Caco-2 (cell line): ENCODE measurements around the gene RBKS. TPM values are rescaled to one million over a fixed set of nuclear protein-coding genes. Genes with fewer than 3 reads are reported as not detected.
"Not testable (repeated sequence)": the region's sequence is repeated elsewhere in the genome, so short reads cannot be mapped to it uniquely, and the experiment has no call there.

ENCODE experiments used
- BruUV-seq: library from RNA; stranded (reverse); fragments of 400-500 nt; replicated peaks from 2 replicates; lab custom pipeline; 2021; lab: Mats Ljungman, UMichigan
- CTCF ChIA-PET: fragments of 300-600 bp; sonication (Branson Sonifier 250); formaldehyde crosslinking; loops from one replicate; lab custom pipeline; 2022; ENCODE audit warnings: antibody characterized with exemption; lab: Charles Lee
- POLR2A ChIA-PET: fragments of 300-600 bp; sonication (Branson Sonifier 250); formaldehyde crosslinking; loops from one replicate; lab custom pipeline; 2022; ENCODE audit warnings: antibody characterized with exemption; lab: Charles Lee
- DNase-seq, 2 experiments: peaks; one replicate each; pipeline versions ENCODE4 v3.0.0 to v3.0.0-alpha.2; 2020 to 2022
- H3K27me3 ChIP-seq: replicated peaks from 2 replicates; pipeline ENCODE4 v1.6.0; 2011; ENCODE audit warnings: low read length; ENCODE audit not compliant: control insufficient read depth, insufficient read depth
- H3K36me3 ChIP-seq: 2 replicates; pipeline ENCODE4 v1.5.1; 2011; ENCODE audit warnings: low read length; ENCODE audit not compliant: control insufficient read depth, insufficient read depth
- H3K4me1 ChIP-seq: fragments of 250-450 bp; sonication (Bioruptor Pico); 2 replicates; pipeline ENCODE4 v1.5.1; 2020; ENCODE audit warnings: mild to moderate bottlenecking
- H3K4me3 ChIP-seq: 2 replicates; pipeline ENCODE4 v1.5.1; 2011; ENCODE audit warnings: low read depth, mild to moderate bottlenecking, control low read depth, low read length
- H3K9me3 ChIP-seq: fragments of 250-450 bp; sonication (Bioruptor Pico); 2 replicates; pipeline ENCODE4 v1.5.1; 2020; ENCODE audit warnings: mild to moderate bottlenecking, moderate library complexity
- H3K27ac Mint-ChIP-seq: one replicate; pipeline ENCODE4 v1.8.0; 2022; ENCODE audit warnings: mixed read lengths; ENCODE audit not compliant: unreplicated experiment
- H3K27me3 Mint-ChIP-seq: one replicate; pipeline ENCODE4 v1.8.0; 2022; ENCODE audit warnings: mixed read lengths; ENCODE audit not compliant: insufficient read depth, unreplicated experiment
- H3K36me3 Mint-ChIP-seq: one replicate; pipeline ENCODE4 v1.8.0; 2022; ENCODE audit warnings: mild to moderate bottlenecking, mixed read lengths; ENCODE audit not compliant: insufficient read depth, unreplicated experiment
- H3K4me1 Mint-ChIP-seq: one replicate; pipeline ENCODE4 v1.8.0; 2022; ENCODE audit warnings: low read depth, mixed read lengths; ENCODE audit not compliant: unreplicated experiment
- H3K4me3 Mint-ChIP-seq: one replicate; pipeline ENCODE4 v1.8.0; 2022; ENCODE audit warnings: mild to moderate bottlenecking, moderate library complexity, mixed read lengths; ENCODE audit not compliant: unreplicated experiment
- H3K9me3 Mint-ChIP-seq: one replicate; pipeline ENCODE4 v1.8.0; 2022; ENCODE audit warnings: mixed read lengths; ENCODE audit not compliant: unreplicated experiment
- intact Hi-C: fragments of 100-400 bp; cut with micrococcal nuclease; formaldehyde crosslinking; loops from one replicate; pipeline ENCODE4 v1.10.0; 2022; ENCODE audit not compliant: unreplicated experiment
- total RNA-seq: library from RNA; stranded (reverse); gene quantifications from 2 replicates; pipeline ENCODE4 v1.2.3, GENCODE V29; 2022
- TF ChIP-seq, protein P1 (sequence below), 2 experiments: fragments of 200-600 bp in 1 of 2; IDR thresholded peaks; 1 replicate in 1 of 2; 2 replicates in 1 of 2; pipeline versions ENCODE4 v1.5.1 to v1.8.0; 2011 to 2022; ENCODE audit warnings: antibody characterized with exemption in 1 of 2, control low read depth in 1 of 2, inconsistent platforms in 1 of 2, low read depth in 1 of 2, low read length in 1 of 2, mild to moderate bottlenecking in 1 of 2, moderate library complexity in 1 of 2; ENCODE audit not compliant: insufficient read depth in 1 of 2, severe bottlenecking in 1 of 2, unreplicated experiment in 1 of 2

Gene RBKS
- total RNA-seq, 1 experiment from 2014 or later, result 7.4 TPM

DNA sequence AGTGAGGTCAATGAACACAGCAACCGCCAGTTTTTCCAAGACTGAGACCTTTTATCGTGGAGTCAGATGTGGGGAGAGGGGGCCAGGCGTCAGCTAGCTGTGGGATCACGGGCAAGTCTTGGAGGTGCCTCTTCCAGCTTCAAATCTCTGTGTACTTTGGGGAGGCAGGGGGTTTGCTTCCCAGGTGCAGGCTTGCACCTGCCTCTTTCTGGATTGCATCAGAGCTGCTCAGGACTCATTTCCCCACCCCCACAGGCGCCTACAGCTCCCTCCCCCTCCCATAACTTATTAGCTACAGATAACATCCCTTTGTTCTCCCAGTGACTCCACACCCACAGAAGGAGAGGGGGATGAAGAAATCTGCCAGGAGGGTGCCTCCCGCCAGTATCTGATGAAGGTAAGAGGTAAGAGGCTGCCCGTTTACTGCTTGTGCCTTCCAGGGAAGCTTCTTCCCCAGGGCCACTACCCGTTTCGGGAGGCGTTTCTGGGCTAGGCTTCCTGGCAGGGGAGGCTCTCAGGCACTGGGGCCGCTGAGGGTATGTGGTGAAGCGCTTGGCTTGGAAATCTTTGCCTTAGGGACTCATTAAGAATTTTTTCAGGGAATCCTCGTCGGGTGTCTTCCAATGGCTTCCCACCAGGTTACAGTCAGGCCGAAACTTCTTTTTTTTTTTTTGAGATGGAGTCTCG, 137.5 kb downstream of the RBKS start:
- peaks cover 63% of the 10 kb centered on the region for H3K36me3 Mint-ChIP-seq
- ChIA-PET CTCF (interaction anchor here (0.6 to 3.7 kb wide), 19 partner anchors 14 to 891 kb away, joined by 3 to 50 read pairs (median 3); no protein-coding TSS in a partner anchor), POLR2A (interaction anchor here (0.5 to 2.1 kb wide), 43 partner anchors 9 to 794 kb away, joined by 3 to 37 read pairs (median 5); partner anchors contain the start of genes BABAM2, CCDC121, GPN1 and MRPL33)
- H3K9me3 Mint-ChIP-seq, result peaks cover 17% of the 10 kb centered on the region
- peak overlapping the region; percentile 99 for H3K27ac Mint-ChIP-seq
- DNase-seq, result peak; percentile 94 to 98
- no peaks in the 10 kb centered on the region for H3K27me3 Mint-ChIP-seq
- H3K4me3 ChIP-seq, result peak overlapping the region; percentile 56
- TF ChIP-seq, protein P1, sequence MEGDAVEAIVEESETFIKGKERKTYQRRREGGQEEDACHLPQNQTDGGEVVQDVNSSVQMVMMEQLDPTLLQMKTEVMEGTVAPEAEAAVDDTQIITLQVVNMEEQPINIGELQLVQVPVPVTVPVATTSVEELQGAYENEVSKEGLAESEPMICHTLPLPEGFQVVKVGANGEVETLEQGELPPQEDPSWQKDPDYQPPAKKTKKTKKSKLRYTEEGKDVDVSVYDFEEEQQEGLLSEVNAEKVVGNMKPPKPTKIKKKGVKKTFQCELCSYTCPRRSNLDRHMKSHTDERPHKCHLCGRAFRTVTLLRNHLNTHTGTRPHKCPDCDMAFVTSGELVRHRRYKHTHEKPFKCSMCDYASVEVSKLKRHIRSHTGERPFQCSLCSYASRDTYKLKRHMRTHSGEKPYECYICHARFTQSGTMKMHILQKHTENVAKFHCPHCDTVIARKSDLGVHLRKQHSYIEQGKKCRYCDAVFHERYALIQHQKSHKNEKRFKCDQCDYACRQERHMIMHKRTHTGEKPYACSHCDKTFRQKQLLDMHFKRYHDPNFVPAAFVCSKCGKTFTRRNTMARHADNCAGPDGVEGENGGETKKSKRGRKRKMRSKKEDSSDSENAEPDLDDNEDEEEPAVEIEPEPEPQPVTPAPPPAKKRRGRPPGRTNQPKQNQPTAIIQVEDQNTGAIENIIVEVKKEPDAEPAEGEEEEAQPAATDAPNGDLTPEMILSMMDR (IDR thresholded peaks at IDR 0.05; ENCODE audit: insufficient read depth in 1 of 2, low read depth in 1 of 2, low read length in 1 of 2, severe bottlenecking in 1 of 2, unreplicated experiment in 1 of 2), result no peak
- peaks cover 5% of the 10 kb centered on the region; the same call in 1 of the 2 replicates for H3K36me3 ChIP-seq
- intact Hi-C loops, result loop anchor here (1.0 to 5.0 kb wide), 8 partner anchors 14 to 642 kb away; no protein-coding TSS in a partner anchor
- H3K4me1 ChIP-seq, result peaks cover 33% of the 10 kb centered on the region
- peaks cover 21% of the 10 kb centered on the region for H3K4me1 Mint-ChIP-seq
- no peaks in the 10 kb centered on the region for H3K9me3 ChIP-seq
- no peaks in the 10 kb centered on the region for H3K27me3 ChIP-seq
- no TSS peak for BruUV-seq
- H3K4me3 Mint-ChIP-seq, result peak overlapping the region; percentile 89

DNA sequence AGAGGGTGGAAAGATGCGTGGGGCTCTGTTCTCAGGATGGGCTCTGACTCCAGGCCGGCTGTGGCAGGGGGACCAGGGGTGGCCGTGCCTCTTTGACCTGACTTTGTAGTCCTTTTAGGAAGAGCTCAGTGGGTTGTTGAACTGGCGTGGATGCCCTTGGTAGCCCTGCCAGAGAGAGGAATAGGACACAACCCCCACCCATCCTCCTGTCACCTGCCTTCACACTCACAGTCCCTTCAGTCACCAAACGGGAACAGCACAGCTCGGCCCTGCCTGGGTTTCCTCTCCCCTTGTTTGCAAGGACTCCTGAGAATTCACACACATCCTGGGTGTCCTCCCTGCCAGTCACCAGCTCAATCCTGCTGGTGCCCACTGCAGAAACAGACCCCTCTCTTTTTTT, 138.8 kb downstream of the RBKS start:
- POLR2A ChIA-PET, result interaction anchor here (0.6 to 0.7 kb wide), 2 partner anchors 11 to 27 kb away, joined by 6 to 8 read pairs; no protein-coding TSS in a partner anchor
- H3K27ac Mint-ChIP-seq, result peak overlapping the region; percentile 99

DNA sequence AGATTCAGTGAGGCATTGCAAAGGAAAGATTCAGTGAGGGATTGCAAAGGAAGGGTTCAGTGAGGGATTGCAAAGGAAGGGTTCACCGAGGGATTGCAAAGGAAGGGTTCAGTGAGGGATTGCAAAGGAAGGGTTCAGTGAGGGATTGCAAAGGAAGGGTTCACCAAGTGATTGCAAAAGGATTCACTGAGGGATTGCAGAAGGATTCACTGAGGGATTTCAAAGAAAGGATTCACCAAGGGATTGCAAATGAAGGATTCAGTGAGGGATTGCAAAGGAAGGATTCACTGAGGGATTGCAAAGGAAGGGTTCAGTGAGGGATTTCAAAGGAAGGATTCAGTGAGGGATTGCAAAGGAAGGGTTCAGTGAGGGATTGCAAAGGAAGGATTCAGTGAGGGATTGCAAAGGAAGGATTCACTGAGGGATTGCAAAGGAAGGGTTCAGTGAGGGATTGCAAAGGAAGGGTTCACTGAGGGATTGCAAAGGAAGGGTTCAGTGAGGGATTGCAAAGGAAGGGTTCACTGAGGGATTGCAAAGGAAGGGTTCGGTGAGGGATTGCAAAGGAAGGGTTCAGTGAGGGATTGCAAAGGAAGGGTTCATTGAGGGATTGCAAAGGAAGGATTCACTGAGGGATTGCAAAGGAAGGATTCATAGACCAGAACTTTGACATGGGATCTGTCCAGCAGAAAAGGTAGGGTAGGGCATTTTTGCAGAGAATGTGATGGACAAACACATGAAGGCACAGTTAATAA, 141.2 kb downstream of the RBKS start:
- H3K36me3 Mint-ChIP-seq, result peaks cover 29% of the 10 kb centered on the region
- H3K4me3 ChIP-seq, BruUV-seq, H3K27me3 Mint-ChIP-seq, H3K9me3 ChIP-seq, H3K36me3 ChIP-seq, H3K27me3 ChIP-seq, H3K27ac Mint-ChIP-seq, CTCF ChIA-PET, POLR2A ChIA-PET, DNase-seq, intact Hi-C loops: not testable (repeated sequence)
- peaks cover 29% of the 10 kb centered on the region for H3K9me3 Mint-ChIP-seq
- peaks cover 32% of the 10 kb centered on the region for H3K4me1 ChIP-seq
- peak overlapping the region; percentile 16 for H3K4me3 Mint-ChIP-seq
- peaks cover 20% of the 10 kb centered on the region for H3K4me1 Mint-ChIP-seq

More for the DNA sequence above, 138.8 kb downstream of the RBKS start:
- Mint-ChIP-seq H3K27me3 (no peaks in the 10 kb centered on the region), H3K4me3 (no peak overlapping the region), H3K9me3 (peaks cover 18% of the 10 kb centered on the region), H3K36me3 (peaks cover 51% of the 10 kb centered on the region), H3K4me1 (peaks cover 21% of the 10 kb centered on the region)
- Histone ChIP-seq H3K9me3 (no peaks in the 10 kb centered on the region), H3K36me3 (peaks cover 3% of the 10 kb centered on the region; the same call in 1 of the 2 replicates), H3K4me1 (peaks cover 36% of the 10 kb centered on the region), H3K4me3 (no peak overlapping the region), H3K27me3 (no peaks in the 10 kb centered on the region)
- intact Hi-C loops, result loop anchor here (5.0 kb wide), 1 partner anchor 176 kb away; no protein-coding TSS in a partner anchor
- CTCF ChIA-PET, result interaction anchor here (0.7 to 3.7 kb wide), 2 partner anchors 28 to 668 kb away, joined by 3 to 50 read pairs; no protein-coding TSS in a partner anchor
- DNase-seq, result no peak
- TF ChIP-seq, protein P1 (IDR thresholded peaks at IDR 0.05; ENCODE audit: insufficient read depth in 1 of 2, low read depth in 1 of 2, low read length in 1 of 2, severe bottlenecking in 1 of 2, unreplicated experiment in 1 of 2), result no peak
- BruUV-seq, result no TSS peak
